ENCODE measurements around the gene MPG. TPM values are rescaled to one million over a fixed set of nuclear protein-coding genes. Genes with fewer than 3 reads are reported as not detected.
"Not testable (repeated sequence)": the region's sequence is repeated elsewhere in the genome, so short reads cannot be mapped to it uniquely, and the experiment has no call there.

MPG gene
- total RNA-seq, 4 donors from 2014 or later: 22.3 to 63.2 (median 51.2) TPM

DNA sequence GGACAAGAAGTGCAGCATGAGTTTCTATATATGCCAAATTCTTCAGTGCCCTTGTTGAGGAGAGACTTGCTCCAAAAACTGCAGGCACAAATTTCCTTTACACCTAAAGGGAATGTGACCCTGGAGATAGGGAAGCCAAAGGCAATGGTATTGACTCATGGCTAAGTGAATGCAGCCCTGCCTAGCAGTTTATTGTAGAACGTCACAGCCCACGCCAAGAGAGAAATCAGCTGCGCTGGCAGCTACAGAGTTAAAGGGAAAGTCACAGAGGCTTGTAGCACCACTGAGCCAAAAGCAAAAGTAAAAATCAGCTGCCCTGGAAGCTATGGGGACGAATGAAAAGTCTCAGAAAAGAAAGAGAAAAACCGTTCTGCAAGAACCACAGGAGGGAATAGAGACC is 34.7 kb upstream of the MPG start:
- H3K27ac ChIP-seq: no peak overlapping the region
- TF ChIP-seq POLR2A (IDR thresholded peaks at IDR 0.05) (no peak), POLR2AphosphoS5 (IDR thresholded peaks at IDR 0.05) (no peak), EP300 (IDR thresholded peaks at IDR 0.05; ENCODE audit: low read depth) (no peak)
- TF ChIP-seq, protein P1, sequence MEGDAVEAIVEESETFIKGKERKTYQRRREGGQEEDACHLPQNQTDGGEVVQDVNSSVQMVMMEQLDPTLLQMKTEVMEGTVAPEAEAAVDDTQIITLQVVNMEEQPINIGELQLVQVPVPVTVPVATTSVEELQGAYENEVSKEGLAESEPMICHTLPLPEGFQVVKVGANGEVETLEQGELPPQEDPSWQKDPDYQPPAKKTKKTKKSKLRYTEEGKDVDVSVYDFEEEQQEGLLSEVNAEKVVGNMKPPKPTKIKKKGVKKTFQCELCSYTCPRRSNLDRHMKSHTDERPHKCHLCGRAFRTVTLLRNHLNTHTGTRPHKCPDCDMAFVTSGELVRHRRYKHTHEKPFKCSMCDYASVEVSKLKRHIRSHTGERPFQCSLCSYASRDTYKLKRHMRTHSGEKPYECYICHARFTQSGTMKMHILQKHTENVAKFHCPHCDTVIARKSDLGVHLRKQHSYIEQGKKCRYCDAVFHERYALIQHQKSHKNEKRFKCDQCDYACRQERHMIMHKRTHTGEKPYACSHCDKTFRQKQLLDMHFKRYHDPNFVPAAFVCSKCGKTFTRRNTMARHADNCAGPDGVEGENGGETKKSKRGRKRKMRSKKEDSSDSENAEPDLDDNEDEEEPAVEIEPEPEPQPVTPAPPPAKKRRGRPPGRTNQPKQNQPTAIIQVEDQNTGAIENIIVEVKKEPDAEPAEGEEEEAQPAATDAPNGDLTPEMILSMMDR (IDR thresholded peaks at IDR 0.05): no peak
- no peaks in the 10 kb centered on the region for H3K9me3 ChIP-seq
- no peak for DNase-seq
- intact Hi-C loops (cut with DNase I; ENCODE audit: low total_unique reads): no loop called here
- H3K27me3 ChIP-seq: no peaks in the 10 kb centered on the region
- H3K36me3 ChIP-seq: peaks cover 0 to 12% (median 0%) of the 10 kb centered on the region in 4 donors
- 71 to 72% methylated on average over 5 of the region's 5 CpGs for WGBS, 2 donors (ENCODE audit: low coverage in 1 of 2)
- in situ Hi-C loops (cut with MboI; ENCODE audit: low pct_ligation_motif_present in 1 of 4, low pct_unique_long_range_greater_than_20kb in 1 of 4, low sequenced_read_pairs in 3 of 4): no loop called here
- H3K4me3 ChIP-seq: no peak overlapping the region
- H3K4me1 ChIP-seq: peaks cover 0 to 12% (median 4%) of the 10 kb centered on the region in 4 donors

DNA sequence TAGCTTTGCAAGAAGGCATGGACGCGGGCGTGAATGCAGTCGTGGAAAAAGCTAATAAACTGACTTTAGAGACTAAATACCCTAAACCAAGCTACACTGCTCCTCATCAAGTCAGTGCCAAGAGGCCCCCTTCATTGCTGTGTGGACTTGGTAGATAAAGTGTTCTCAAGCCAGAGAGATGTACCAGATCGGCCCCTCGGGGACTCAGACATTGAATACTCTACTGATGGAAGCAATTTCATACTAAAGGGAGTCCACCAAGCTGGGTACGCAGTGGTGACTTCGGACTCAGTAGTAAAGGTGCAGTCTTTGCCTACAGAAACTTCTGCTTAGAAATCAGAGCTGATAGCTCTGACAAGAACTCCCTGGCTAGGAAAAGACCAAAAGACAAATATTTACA is 33.4 kb upstream of the MPG start:
- H3K4me1 ChIP-seq: no peaks in the 10 kb centered on the region
- no peaks in the 10 kb centered on the region for H3K9me3 ChIP-seq
- H3K27me3 ChIP-seq: no peaks in the 10 kb centered on the region
- 92 to 95% methylated on average over 4 to 8 of the region's 8 CpGs for WGBS, 2 donors (ENCODE audit: low coverage in 1 of 2)
- in situ Hi-C loops (cut with MboI; ENCODE audit: low pct_ligation_motif_present in 1 of 4, low pct_unique_long_range_greater_than_20kb in 1 of 4, low sequenced_read_pairs in 3 of 4) (no loop called here), intact Hi-C loops (cut with DNase I; ENCODE audit: low total_unique reads) (no loop called here)
- no peak for DNase-seq
- H3K4me3 ChIP-seq: no peak overlapping the region
- H3K27ac ChIP-seq: no peak overlapping the region
- peaks cover 0 to 12% (median 0%) of the 10 kb centered on the region in 4 donors for H3K36me3 ChIP-seq
- no peak for TF ChIP-seq POLR2AphosphoS5 (IDR thresholded peaks at IDR 0.05)
- TF ChIP-seq POLR2A (IDR thresholded peaks at IDR 0.05): no peak
- TF ChIP-seq, protein P1 (IDR thresholded peaks at IDR 0.05): no peak
- no peak for TF ChIP-seq EP300 (IDR thresholded peaks at IDR 0.05; ENCODE audit: low read depth)

DNA sequence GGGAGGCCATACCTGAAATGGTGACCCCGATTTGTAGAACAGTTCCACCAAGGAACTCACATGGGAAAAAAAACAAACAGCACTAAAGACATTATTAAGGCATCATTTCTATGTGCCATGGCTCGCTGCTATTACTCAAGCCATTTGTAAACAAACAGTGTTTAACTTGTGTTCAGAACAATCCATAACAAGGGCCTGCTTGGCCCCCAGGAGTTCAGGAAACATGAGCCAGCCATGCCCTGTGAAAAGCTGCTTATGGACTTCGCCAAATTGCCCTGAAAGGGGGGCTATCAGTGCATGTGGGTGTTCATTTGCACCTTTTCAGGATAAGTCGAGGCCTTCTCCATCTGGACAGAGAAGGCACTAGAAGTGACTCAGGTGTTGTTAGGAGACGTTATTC is 32.6 kb upstream of the MPG start:
- no peak overlapping the region for H3K27ac ChIP-seq
- no peaks in the 10 kb centered on the region for H3K27me3 ChIP-seq
- intact Hi-C loops (cut with DNase I; ENCODE audit: low total_unique reads): no loop called here
- in situ Hi-C loops (cut with MboI; ENCODE audit: low pct_ligation_motif_present in 1 of 4, low pct_unique_long_range_greater_than_20kb in 1 of 4, low sequenced_read_pairs in 3 of 4): no loop called here
- peaks cover 0 to 13% (median 0%) of the 10 kb centered on the region in 4 donors for H3K36me3 ChIP-seq
- DNase-seq: no peak
- no peak for TF ChIP-seq POLR2AphosphoS5 (IDR thresholded peaks at IDR 0.05)
- TF ChIP-seq, protein P1 (IDR thresholded peaks at IDR 0.05): no peak
- no peak for TF ChIP-seq POLR2A (IDR thresholded peaks at IDR 0.05)
- no peak for TF ChIP-seq EP300 (IDR thresholded peaks at IDR 0.05; ENCODE audit: low read depth)
- H3K9me3 ChIP-seq: no peaks in the 10 kb centered on the region
- H3K4me3 ChIP-seq: no peak overlapping the region
- 90 to 91% methylated on average over 4 to 5 of the region's 5 CpGs for WGBS, 2 donors (ENCODE audit: low coverage in 1 of 2)
- H3K4me1 ChIP-seq: no peaks in the 10 kb centered on the region

DNA sequence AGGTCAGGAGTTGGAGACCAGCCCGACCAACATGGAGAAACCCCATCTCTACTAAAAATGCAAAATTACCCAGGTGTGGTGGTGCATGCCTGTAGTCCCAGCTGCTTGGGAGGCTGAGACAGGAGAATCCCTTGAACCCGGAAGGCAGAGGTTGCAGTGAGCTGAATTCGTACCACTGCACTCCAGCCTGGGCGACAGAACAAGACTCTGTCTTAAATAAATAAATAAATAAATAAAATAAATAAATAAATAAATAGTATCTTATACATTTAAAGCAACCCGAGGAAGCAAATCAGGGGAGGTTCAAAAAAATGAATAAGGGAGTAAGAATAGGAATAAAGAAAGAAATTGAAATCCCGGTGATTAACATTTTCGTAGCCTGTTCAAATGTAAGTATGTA is 31.5 kb upstream of the MPG start:
- H3K27me3 ChIP-seq; DNase-seq; H3K4me1 ChIP-seq; H3K27ac ChIP-seq; intact Hi-C loops (cut with DNase I; ENCODE audit: low total_unique reads); in situ Hi-C loops (cut with MboI; ENCODE audit: low pct_ligation_motif_present in 1 of 4, low pct_unique_long_range_greater_than_20kb in 1 of 4, low sequenced_read_pairs in 3 of 4); H3K9me3 ChIP-seq; H3K4me3 ChIP-seq: not testable (repeated sequence)
- H3K36me3 ChIP-seq: peaks cover 0 to 18% (median 0%) of the 10 kb centered on the region in 4 donors
- 89 to 94% methylated on average over 4 to 7 of the region's 7 CpGs for WGBS, 2 donors (ENCODE audit: low coverage in 1 of 2)

DNA sequence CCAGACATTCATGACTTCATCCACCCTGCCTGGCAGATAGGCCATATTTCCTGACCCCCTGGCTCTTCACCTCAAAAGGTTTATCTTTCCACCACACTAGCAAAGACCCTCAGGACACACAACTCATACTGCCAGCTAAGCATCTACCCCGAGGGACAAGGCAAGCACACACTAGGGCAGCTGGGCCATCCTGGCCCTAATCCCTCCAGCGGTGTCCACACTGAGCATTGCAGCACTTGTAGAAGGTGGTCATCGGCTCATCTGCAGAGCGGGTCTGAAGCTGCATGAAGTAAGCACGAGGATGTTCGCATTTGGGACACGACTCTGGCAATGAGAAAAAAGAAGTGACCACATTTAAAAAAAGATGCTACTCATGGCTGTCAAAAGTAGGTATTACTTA is 30.8 kb upstream of the MPG start:
- intact Hi-C loops (cut with DNase I; ENCODE audit: low total_unique reads) (no loop called here), in situ Hi-C loops (cut with MboI; ENCODE audit: low pct_ligation_motif_present in 1 of 4, low pct_unique_long_range_greater_than_20kb in 1 of 4, low sequenced_read_pairs in 3 of 4) (no loop called here)
- DNase-seq: no peak
- no peak for TF ChIP-seq EP300 (IDR thresholded peaks at IDR 0.05; ENCODE audit: low read depth)
- no peak for TF ChIP-seq POLR2A (IDR thresholded peaks at IDR 0.05)
- no peak for TF ChIP-seq POLR2AphosphoS5 (IDR thresholded peaks at IDR 0.05)
- TF ChIP-seq, protein P1 (IDR thresholded peaks at IDR 0.05): no peak
- Histone ChIP-seq H3K4me1 (peaks cover 0 to 12% (median 2%) of the 10 kb centered on the region in 4 donors), H3K4me3 (no peak overlapping the region), H3K27me3 (no peaks in the 10 kb centered on the region), H3K27ac (no peak overlapping the region), H3K36me3 (peaks cover 0 to 18% (median 0%) of the 10 kb centered on the region in 4 donors), H3K9me3 (no peaks in the 10 kb centered on the region)
- WGBS, 2 donors (ENCODE audit: low coverage in 1 of 2): 95 to 100% methylated on average over 3 to 7 of the region's 7 CpGs
